Astrocyte of the spinal cord (primary cell): ENCODE measurements around the gene TPBG.

Source experiments
- DNase-seq: peaks from one replicate; pipeline ENCODE4 v3.0.0; 2011; ENCODE audit warnings: low read depth, low spot score
- H3K4me3 ChIP-seq: 2 replicates; pipeline ENCODE4 v1.5.1; 2011; ENCODE audit warnings: low read depth, mild to moderate bottlenecking, low read length, moderate library complexity
- in situ Hi-C: cut with HindIII; loops from 2 replicates; pipeline ENCODE4 v1.10.0; 2017; ENCODE audit warnings: low sequenced_read_pairs
- TF ChIP-seq, protein P1 (sequence below): IDR thresholded peaks from 2 replicates; pipeline ENCODE4 v1.5.1; 2012; ENCODE audit warnings: low read depth, mild to moderate bottlenecking, low read length, inconsistent platforms

The TPBG gene, protein sequence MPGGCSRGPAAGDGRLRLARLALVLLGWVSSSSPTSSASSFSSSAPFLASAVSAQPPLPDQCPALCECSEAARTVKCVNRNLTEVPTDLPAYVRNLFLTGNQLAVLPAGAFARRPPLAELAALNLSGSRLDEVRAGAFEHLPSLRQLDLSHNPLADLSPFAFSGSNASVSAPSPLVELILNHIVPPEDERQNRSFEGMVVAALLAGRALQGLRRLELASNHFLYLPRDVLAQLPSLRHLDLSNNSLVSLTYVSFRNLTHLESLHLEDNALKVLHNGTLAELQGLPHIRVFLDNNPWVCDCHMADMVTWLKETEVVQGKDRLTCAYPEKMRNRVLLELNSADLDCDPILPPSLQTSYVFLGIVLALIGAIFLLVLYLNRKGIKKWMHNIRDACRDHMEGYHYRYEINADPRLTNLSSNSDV

DNA sequence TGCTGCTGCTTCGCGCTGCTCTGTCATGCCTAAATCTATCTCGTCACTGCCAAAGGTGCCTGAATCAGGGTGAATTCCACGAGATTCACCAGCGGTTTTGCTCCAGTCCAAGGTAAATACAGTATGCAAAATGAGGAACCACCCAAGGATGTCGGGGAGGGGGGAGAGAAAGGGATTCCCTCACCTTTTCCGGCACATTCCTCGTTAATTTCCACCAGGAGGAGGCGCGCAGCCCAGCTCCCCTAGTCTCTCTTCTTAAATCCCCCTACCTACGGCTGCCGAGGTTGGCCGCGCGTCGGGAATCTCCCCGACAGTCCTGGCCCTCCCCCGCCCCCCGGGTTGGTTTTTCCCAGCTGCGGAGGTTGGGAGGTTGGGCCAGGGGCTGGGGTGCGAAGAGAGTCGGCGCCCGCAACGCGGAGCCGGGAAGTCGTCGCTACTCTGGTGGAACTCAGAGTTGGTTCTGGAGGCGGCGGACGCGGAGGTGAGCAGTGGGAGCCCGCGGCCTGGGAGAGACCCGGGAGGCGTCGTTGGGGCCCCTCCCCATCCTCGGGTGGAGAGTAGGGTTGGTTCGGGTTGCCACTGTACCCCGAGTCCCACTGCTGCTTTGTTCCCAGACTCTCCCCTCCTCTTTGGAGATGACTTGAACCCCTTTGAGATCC, at the start of gene TPBG:
Gene TPBG, plus strand, starts transcription at position 390 of the 659 bp plus-strand sequence. CDS start 1,145 bp downstream, outside the sequence.
- peak within 1 kb of the TSS; percentile 87 for H3K4me3 ChIP-seq
- in situ Hi-C loops = no loop called here
- peak; percentile 82 for DNase-seq
- TF ChIP-seq, protein P1, sequence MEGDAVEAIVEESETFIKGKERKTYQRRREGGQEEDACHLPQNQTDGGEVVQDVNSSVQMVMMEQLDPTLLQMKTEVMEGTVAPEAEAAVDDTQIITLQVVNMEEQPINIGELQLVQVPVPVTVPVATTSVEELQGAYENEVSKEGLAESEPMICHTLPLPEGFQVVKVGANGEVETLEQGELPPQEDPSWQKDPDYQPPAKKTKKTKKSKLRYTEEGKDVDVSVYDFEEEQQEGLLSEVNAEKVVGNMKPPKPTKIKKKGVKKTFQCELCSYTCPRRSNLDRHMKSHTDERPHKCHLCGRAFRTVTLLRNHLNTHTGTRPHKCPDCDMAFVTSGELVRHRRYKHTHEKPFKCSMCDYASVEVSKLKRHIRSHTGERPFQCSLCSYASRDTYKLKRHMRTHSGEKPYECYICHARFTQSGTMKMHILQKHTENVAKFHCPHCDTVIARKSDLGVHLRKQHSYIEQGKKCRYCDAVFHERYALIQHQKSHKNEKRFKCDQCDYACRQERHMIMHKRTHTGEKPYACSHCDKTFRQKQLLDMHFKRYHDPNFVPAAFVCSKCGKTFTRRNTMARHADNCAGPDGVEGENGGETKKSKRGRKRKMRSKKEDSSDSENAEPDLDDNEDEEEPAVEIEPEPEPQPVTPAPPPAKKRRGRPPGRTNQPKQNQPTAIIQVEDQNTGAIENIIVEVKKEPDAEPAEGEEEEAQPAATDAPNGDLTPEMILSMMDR = peak; percentile 44

DNA sequence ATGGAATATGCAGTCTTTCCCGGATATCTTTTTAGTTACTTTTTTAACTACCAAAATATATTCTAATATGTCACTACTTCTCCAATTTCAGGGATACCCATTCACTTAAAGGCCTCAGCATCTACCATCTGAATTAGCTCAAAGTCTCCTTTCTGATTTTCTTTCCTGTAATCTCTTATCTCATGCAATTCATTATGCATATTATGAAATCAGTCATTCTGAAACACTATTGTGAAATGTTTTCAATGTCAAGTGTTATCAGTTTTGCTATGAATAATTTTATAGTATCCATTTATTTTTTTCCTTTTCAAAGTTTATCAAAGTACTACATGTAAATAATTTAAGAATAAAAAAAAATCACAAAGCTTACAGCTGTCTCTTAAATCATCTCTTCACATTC, 41.2 kb upstream of the TPBG start:
- no peak overlapping the region for H3K4me3 ChIP-seq
- in situ Hi-C loops = no loop called here
- TF ChIP-seq, protein P1 = no peak
- no peak for DNase-seq

DNA sequence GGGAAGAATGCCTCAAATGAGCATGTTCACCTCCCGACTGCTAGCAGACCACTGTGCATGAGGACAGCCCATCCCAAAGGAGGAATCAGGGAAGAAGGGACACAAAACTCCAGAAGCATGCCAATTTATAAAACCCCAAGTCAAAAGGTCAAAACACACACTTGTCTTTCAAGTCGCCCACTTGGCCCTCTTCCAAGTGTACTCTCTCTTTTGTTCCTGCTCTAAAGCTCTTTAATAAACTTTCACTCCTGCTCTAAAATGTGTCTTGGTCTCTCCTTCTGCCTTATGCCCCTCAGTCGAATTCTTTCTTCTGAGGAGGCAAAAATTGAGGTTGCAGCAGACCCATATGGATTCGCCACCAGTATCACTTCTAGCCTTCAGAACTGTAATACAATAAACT, 33.9 kb upstream of the TPBG start:
- no peak overlapping the region for H3K4me3 ChIP-seq
- no peak for DNase-seq
- TF ChIP-seq, protein P1 = no peak
- in situ Hi-C loops = no loop called here

DNA sequence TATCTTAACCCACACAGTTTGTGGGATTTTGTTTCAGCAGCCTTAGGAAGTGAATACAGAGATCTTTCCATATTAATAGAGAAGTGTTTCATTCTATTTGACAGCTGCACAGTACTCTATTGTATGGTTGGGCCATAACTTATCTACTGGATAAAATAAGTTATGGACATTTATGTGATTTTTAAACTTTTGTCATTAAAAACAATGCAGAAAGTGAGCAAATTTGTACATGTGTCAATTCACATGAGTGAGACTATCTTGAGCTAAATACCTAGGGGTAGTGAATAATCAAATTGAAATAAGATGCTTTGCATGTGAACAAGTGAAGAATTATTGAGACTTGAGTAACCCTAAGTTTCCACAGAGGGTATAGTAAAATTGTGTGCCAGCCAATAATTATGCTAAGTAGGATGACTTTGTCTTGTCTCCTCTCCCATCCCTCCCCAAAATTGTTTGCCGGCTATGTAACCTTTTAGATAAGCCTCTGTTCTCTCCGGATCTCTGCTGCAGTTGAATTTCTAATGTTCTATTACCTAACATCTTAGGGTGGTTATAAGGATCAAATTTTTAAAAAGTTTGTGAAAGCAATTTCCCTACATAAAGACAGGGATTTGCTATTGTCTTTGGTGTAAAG, 33.3 kb upstream of the TPBG start:
- H3K4me3 ChIP-seq = no peak overlapping the region
- TF ChIP-seq, protein P1 = no peak
- in situ Hi-C loops = no loop called here
- no peak for DNase-seq

DNA sequence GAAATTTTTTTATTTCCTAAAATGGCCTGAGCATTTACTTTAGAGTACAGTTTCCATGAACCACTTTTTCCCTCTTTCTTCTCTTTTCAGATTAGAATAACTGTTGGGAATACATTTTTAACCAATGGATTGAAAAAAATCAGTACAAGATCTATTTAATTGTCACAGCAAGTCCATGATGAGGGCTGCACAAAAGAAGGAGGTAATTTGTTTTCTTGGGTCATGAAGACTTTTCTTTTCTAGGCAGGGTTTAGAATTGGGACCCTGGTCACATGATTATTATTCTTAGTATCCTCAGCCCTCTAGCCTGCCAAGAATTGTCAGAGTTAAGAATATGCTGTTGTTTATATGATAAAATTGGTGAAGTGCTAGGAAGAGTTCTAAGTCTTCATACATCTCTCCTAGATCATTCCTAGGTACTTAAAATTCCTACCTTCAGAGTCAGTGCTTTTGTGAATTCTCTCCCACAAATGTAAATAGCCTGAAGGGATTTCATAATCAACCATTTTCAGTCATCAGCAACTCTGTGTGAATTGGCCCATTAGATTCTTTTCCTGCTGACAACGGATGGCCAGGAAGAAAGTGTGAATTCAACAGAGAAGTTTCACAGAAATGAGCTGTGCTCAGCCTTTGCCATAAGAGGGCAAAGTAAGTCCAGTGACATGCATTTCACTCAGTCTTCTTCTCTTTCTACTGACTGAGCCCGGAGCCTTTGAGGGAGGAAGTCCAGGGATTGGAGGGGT, 32.4 kb upstream of the TPBG start:
- in situ Hi-C loops = no loop called here
- H3K4me3 ChIP-seq = no peak overlapping the region
- peak; percentile 40 for DNase-seq
- TF ChIP-seq, protein P1 = peak; percentile 53

DNA sequence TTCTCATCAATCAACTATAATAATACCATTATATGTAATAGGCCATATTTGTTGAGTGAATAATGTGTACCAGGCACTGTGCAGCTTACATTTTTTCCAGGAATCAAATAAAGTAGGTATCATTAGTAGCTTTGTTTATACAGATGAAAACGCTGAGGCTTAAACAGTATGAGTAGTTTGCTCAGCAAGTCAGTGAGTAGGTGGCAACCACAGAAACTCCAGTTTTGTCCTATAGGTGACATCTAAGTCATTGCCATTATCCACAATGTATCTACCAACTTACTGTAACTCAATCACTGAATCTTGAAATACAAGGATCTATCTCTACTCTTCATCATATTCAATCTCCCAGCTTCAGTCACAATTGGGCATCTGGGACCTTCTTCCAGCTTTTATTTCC, 29.8 kb upstream of the TPBG start:
- in situ Hi-C loops = no loop called here
- no peak overlapping the region for H3K4me3 ChIP-seq
- TF ChIP-seq, protein P1 = no peak
- no peak for DNase-seq
